Right lobe of liver (tissue), 6 donors: ENCODE results near the gene FTSJ3. TPM values are rescaled to one million over a fixed set of nuclear protein-coding genes. Genes with fewer than 3 reads are reported as not detected.

Source experiments
- ATAC-seq, 4 donors: fragments of 200-7000 bp; cut with Tn5 transposase; one replicate each; pipeline ENCODE4 v1.9.1; 2020; ENCODE audit warnings: mild to moderate bottlenecking in 4 of 4, moderate library complexity in 4 of 4
- DNase-seq, 3 donors: peaks; one replicate each; pipeline ENCODE4 v3.0.0-alpha.2; 2020
- H3K27ac ChIP-seq, 3 donors: fragments of 200-600 bp; one replicate each; pipeline ENCODE4 v1.8.0; 2022
- H3K27me3 ChIP-seq, 2 donors: fragments of 200-600 bp; one replicate each; pipeline ENCODE4 v1.8.0; 2022
- H3K36me3 ChIP-seq, 4 donors: fragments of 200-600 bp; sonication (generic) in 1 of 4; one replicate each; pipeline versions ENCODE4 v1.5.1 to v1.8.0; 2017 to 2022; ENCODE audit warnings: control low read depth in 1 of 4
- H3K4me1 ChIP-seq, 4 donors: fragments of 200-600 bp; sonication (generic) in 1 of 4; one replicate each; pipeline versions ENCODE4 v1.5.1 to v1.8.0; 2017 to 2022; ENCODE audit warnings: control low read depth in 1 of 4
- H3K4me3 ChIP-seq, 3 donors: fragments of 200-600 bp; one replicate each; pipeline ENCODE4 v1.8.0; 2022
- H3K9me3 ChIP-seq, 4 donors: fragments of 200-600 bp; sonication (generic) in 1 of 4; one replicate each; pipeline versions ENCODE4 v1.5.1 to v1.8.0; 2017 to 2022; ENCODE audit warnings: control low read depth in 1 of 4
- CTCF ChIP-seq, 4 donors: fragments of 200-600 bp in 3 of 4; fragments of 450-650 bp in 1 of 4; IDR thresholded peaks; one replicate each; pipeline versions ENCODE4 v1.5.1 to v1.8.0; 2016 to 2022; ENCODE audit warnings: antibody characterized with exemption in 4 of 4, mild to moderate bottlenecking in 2 of 4
- POLR2A ChIP-seq: fragments of 450-650 bp; IDR thresholded peaks from one replicate; pipeline ENCODE4 v1.6.1; 2017; ENCODE audit warnings: antibody characterized with exemption, mild to moderate bottlenecking
- whole genome bisulfite sequencing: methylation state at CpG from one replicate; pipeline ENCODE4 v1.1.6; 2018; ENCODE audit warnings: low coverage, low lambda C conversion rate; ENCODE audit not compliant: insufficient coverage; ENCODE audit errors: missing lambda C conversion rate; 5-methylcytosine and 5-hydroxymethylcytosine counted together
- intact Hi-C, 2 donors: fragments of 100-400 bp; cut with DNase I; formaldehyde crosslinking; loops; one replicate each; pipeline versions ENCODE4 v1.11.2 to v1.14.1; 2022
- total RNA-seq, 6 experiments: library from RNA; depleted of rRNA in 2 of 6; stranded (reverse); fragments of >200 nt in 2 of 6; fragmentation: NEBNext Ultra II Directional in 3 of 6; extraction: Animal tissue kit (Norgen Biotek cat#: 25700) in 3 of 6; gene quantifications; one replicate each; pipeline versions ENCODE4 v1.1.0 to v1.2.4, GENCODE V29; 2016 to 2023
- donor health status: DM: no; HTN: yes; CAD: no.
- donor health status: DM: no; HTN: no; CAD: no.
- donor health status: DM: no; HTN: no; CAD: no.
- donor health status: DM: no; HTN: yes; CAD: no.
- donor health status: DM: no; HTN: yes; CAD: no.

Gene FTSJ3
- total RNA-seq, 6 experiments from 2014 or later = 12.9 to 25.9 (median 19.0) TPM

- peaks cover 0 to 23% (median 9%) of the 10 kb centered on the region in 4 donors for H3K4me1 ChIP-seq
- no peak overlapping the region for H3K27ac ChIP-seq
- no peak for ATAC-seq
- TF ChIP-seq POLR2A = no peak
- no peak for TF ChIP-seq CTCF (IDR thresholded peaks at IDR 0.05)
- WGBS = 90% methylated on average over 4 of the region's 15 CpGs
- no peaks in the 10 kb centered on the region for H3K9me3 ChIP-seq
- H3K4me3 ChIP-seq = no peak overlapping the region
- peaks cover 6 to 78% (median 38%) of the 10 kb centered on the region in 4 donors for H3K36me3 ChIP-seq
- no peak for DNase-seq
- intact Hi-C loops = no loop called here
- H3K27me3 ChIP-seq = no peaks in the 10 kb centered on the region
These were observed 6.4 kb upstream of the FTSJ3 start for GRCh38 chr17:63833741-63834373.

- H3K4me3 ChIP-seq = no peak overlapping the region
- no peak for ATAC-seq
- WGBS = 86% methylated on average over 5 of the region's 14 CpGs
- H3K36me3 ChIP-seq = peaks cover 6 to 78% (median 38%) of the 10 kb centered on the region in 4 donors
- DNase-seq = no peak
- no peaks in the 10 kb centered on the region for H3K9me3 ChIP-seq
- peaks cover 0 to 24% (median 8%) of the 10 kb centered on the region in 4 donors for H3K4me1 ChIP-seq
- H3K27me3 ChIP-seq = no peaks in the 10 kb centered on the region
- intact Hi-C loops = no loop called here
- H3K27ac ChIP-seq = no peak overlapping the region
- no peak for TF ChIP-seq CTCF (IDR thresholded peaks at IDR 0.05)
- no peak for TF ChIP-seq POLR2A
These were observed 5.7 kb upstream of the FTSJ3 start for GRCh38 chr17:63833026-63833740.

GRCh38 chr17:63832455-63832854 is 5.0 kb upstream of the FTSJ3 start:
- no peaks in the 10 kb centered on the region for H3K27me3 ChIP-seq
- H3K4me3 ChIP-seq = no peak overlapping the region
- H3K4me1 ChIP-seq = peaks cover 0 to 18% (median 5%) of the 10 kb centered on the region in 4 donors
- TF ChIP-seq POLR2A (no peak), CTCF (IDR thresholded peaks at IDR 0.05) (no peak)
- no peaks in the 10 kb centered on the region for H3K9me3 ChIP-seq
- DNase-seq (no peak), ATAC-seq (no peak)
- peaks cover 6 to 78% (median 38%) of the 10 kb centered on the region in 4 donors for H3K36me3 ChIP-seq
- WGBS = 40% methylated on average over 1 of the region's 2 CpGs
- H3K27ac ChIP-seq = no peak overlapping the region
- intact Hi-C loops = no loop called here

- no peak for TF ChIP-seq CTCF (IDR thresholded peaks at IDR 0.05)
- TF ChIP-seq POLR2A = no peak
- no peak for DNase-seq
- Histone ChIP-seq H3K27me3 (no peaks in the 10 kb centered on the region), H3K4me1 (peaks cover 0 to 14% (median 5%) of the 10 kb centered on the region in 4 donors), H3K4me3 (no peak overlapping the region), H3K9me3 (no peaks in the 10 kb centered on the region), H3K27ac (no peak overlapping the region), H3K36me3 (peaks cover 6 to 77% (median 38%) of the 10 kb centered on the region in 4 donors)
- intact Hi-C loops = no loop called here
- WGBS = 43% methylated on average over 1 of the region's 5 CpGs
- ATAC-seq = no peak
These were observed 4.6 kb upstream of the FTSJ3 start for GRCh38 chr17:63832014-63832413.
